Testis (tissue), 2 donors: ENCODE results near the gene NCOA6.

Source experiments
- CTCF ChIP-seq, 3 experiments: fragments of 450-650 bp in 2 of 3; fragments of 200-600 bp in 1 of 3; sonication (generic) in 1 of 3; IDR thresholded peaks; one replicate each; pipeline ENCODE4 v1.5.1; 2016 to 2019; ENCODE audit warnings: antibody characterized with exemption in 3 of 3, mild to moderate bottlenecking in 2 of 3, moderate library complexity in 1 of 3
- POLR2A ChIP-seq: fragments of 450-650 bp; IDR thresholded peaks from one replicate; pipeline ENCODE4 v1.6.1; 2017; ENCODE audit warnings: antibody characterized with exemption, mild to moderate bottlenecking, moderate library complexity

DNA sequence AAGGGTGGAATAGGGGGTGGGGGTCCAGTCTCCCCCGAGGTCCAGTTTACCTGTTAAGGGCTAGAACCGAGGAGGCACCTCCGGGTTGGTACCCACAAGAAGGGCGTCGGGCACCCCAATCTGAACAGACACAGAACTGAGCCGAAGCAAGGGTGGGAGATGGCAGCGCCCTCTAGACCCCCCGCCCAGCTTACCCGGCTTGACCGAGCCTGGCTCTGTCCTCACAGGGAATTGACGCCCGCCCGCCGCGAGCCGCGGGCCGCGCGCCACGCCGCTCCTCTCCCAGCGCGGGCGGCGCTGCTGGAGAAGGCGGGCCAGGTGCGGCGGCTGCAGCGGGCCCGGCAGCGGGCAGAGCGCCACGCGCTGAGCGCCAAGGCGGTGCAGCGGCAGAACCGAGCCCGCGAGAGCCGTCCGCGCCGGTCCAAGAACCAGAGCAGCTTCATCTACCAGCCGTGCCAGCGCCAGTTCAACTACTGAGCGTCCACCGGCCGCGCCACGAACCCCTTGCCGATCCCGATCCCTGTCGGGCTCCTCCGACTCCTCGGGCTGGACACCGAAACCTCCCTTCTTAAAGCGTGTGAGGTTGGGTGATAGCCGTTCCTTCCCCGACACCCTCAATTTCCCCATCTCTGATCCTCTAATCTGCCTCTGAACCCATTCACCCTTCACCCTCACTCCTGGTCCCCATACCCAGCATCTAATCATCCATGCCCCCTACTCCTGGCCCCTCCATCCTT, 115.5 kb downstream of the NCOA6 start:
- TF ChIP-seq CTCF (IDR thresholded peaks at IDR 0.05) (no peak), POLR2A (no peak)
